Measurements from ENCODE around the gene WIZ. TPM values are rescaled to one million over a fixed set of nuclear protein-coding genes. Genes with fewer than 3 reads are reported as not detected.

The WIZ gene
- total RNA-seq, 2 donors from 2014 or later, result 22.4 to 44.2 TPM

DNA sequence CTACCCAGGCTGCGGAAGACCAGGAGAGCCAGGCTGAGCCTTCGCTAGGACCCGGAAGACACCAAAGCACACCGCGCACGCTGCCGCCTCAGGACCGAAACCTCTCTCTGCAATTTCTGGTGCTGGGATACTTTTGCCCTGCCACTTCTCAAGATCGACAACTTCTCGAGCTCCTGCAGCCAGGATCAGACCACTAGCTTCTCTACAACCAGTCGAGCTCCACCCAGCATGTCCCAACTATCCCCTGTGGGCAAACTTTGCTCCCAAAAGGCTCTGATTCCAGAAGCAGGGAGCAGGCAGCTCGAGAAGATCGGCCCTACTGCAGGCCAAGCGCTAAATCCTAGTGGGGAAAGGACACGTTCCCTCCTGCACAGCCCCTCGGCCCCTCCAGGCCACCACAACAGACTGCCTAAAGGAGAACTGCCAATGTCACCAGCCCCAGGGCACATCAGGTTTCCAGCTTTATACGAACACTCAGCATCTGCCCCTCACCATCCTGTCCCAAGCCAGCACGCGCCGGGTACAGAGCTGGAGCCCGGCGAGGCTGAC, 71.1 kb downstream of the WIZ start:
- DNase-seq (ENCODE audit: low spot score), result no peak
- Histone ChIP-seq H3K9me3 (no peaks in the 10 kb centered on the region), H3K4me3 (peak overlapping the region; percentile 95 to 99), H3K27ac (peak overlapping the region; percentile 98 to 99), H3K27me3 (no peaks in the 10 kb centered on the region), H3K4me1 (peaks cover 0 to 54% of the 10 kb centered on the region in 2 donors), H3K36me3 (no peaks in the 10 kb centered on the region)
- TF ChIP-seq, protein P1, sequence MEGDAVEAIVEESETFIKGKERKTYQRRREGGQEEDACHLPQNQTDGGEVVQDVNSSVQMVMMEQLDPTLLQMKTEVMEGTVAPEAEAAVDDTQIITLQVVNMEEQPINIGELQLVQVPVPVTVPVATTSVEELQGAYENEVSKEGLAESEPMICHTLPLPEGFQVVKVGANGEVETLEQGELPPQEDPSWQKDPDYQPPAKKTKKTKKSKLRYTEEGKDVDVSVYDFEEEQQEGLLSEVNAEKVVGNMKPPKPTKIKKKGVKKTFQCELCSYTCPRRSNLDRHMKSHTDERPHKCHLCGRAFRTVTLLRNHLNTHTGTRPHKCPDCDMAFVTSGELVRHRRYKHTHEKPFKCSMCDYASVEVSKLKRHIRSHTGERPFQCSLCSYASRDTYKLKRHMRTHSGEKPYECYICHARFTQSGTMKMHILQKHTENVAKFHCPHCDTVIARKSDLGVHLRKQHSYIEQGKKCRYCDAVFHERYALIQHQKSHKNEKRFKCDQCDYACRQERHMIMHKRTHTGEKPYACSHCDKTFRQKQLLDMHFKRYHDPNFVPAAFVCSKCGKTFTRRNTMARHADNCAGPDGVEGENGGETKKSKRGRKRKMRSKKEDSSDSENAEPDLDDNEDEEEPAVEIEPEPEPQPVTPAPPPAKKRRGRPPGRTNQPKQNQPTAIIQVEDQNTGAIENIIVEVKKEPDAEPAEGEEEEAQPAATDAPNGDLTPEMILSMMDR (IDR thresholded peaks at IDR 0.05), result no peak

DNA sequence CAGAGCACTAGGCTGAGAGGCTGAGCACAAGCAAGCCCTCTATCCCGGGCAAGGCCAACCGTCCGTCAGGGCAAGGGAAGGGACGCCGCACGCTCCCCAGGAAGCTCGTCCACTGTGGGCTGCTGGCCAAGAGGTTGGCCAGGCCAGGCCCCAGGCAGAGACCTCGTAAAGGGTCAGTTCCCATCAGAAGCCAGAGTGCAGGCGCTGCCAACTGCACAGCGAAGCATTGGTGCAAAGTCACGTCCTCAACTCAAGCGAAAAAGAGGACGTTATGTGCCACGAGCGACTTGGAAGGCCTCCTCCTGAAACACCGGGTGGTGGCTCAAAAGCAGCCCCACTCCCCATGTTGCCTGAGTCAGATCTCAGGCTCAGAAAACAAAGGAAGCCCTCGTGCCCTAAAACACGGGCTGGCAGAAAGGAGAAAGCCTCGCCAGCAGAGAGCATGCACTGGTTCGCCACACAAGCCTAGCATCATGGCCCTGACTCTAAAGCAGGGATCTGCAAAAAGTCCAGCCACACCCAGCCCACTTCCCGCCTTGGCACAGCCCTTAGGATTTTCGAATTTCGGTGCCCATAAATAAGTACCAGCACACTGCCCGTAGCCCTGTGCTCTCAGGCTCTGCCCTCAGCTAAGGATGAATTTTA, 74.8 kb downstream of the WIZ start:
- Histone ChIP-seq H3K27ac (peak overlapping the region; percentile 68 to 77), H3K27me3 (no peaks in the 10 kb centered on the region), H3K9me3 (no peaks in the 10 kb centered on the region), H3K4me3 (no peak overlapping the region), H3K4me1 (peaks cover 0 to 65% of the 10 kb centered on the region in 2 donors), H3K36me3 (peaks cover 33% of the 10 kb centered on the region)
- peak; percentile 70 for DNase-seq (ENCODE audit: low spot score)
- TF ChIP-seq, protein P1 (IDR thresholded peaks at IDR 0.05), result no peak

DNA sequence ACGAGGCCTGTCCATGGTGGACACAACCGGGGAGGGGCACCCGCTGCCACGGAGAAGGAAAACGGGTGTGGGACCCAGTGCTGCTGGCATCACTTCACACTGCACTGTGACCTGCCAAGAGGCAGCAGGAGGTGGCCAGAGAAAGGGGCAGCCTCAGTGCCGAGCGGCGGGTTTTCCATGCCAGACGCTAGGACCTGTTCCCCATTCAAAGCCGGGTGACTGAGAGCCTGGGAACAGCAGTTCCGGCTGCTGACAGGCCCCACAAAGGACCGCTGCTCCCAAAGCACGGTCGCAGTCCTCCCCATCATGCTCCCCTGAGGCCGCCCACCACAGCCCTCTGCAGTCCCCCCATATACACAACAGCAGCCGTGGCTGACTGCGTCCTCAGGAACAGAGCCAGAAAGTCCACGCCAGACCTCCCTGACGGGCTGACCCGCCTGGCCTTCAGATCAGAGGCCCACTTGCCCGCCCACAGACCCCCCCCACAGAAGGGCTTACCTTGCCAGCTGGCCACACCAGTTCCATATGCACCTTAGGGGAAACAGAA, 75.6 kb downstream of the WIZ start:
- no peaks in the 10 kb centered on the region for H3K9me3 ChIP-seq
- no peak overlapping the region for H3K4me3 ChIP-seq
- H3K36me3 ChIP-seq, result peaks cover 40% of the 10 kb centered on the region
- peaks cover 0 to 65% of the 10 kb centered on the region in 2 donors for H3K4me1 ChIP-seq
- TF ChIP-seq, protein P1 (IDR thresholded peaks at IDR 0.05), result no peak
- no peak for DNase-seq (ENCODE audit: low spot score)
- H3K27ac ChIP-seq, result peak overlapping the region; percentile 68 to 77
- H3K27me3 ChIP-seq, result no peaks in the 10 kb centered on the region

DNA sequence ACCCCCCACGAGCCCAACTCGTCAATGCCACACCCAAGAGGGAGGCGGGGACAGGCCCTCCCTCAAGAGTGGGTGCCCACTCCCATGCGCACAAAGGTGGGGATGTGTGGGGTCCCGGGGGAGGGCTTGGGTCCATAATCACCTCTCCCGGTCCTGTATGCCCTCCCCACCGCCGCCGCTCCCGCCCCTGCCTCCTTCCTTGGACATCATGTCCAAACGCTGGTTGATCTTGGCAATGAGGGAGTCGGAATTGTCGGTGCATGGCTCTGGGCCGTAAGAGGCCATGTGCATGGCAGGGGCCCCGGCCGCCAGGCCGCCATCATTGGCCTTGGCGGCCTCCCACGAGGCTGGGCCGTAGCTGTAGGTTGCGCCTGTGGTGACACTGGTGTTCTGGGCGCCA, 76.1 kb downstream of the WIZ start:
- no peaks in the 10 kb centered on the region for H3K27me3 ChIP-seq

DNA sequence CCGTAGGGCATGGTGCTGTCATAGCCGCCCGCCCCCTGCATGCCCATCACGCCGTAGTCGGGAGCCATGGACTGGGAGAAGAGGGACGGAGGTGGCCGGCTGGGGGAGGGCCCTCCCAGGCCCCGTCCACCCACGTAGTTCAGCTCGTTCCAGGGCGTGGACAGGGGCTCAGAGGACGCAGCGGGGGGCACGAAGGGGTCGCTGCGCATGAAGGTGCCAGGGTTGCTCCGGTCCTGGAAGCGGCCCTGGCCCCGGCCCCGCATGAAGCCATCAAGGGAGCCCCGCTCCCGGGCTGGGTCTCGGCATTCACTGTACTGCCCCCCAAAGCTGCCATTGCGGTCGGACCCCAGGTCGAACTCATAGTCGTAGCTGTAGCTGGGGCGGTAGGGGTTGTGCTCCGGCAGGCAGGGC, 76.9 kb downstream of the WIZ start:
- TF ChIP-seq, protein P1 (IDR thresholded peaks at IDR 0.05), result no peak
- DNase-seq (ENCODE audit: low spot score), result no peak
- Histone ChIP-seq H3K4me3 (no peak overlapping the region), H3K27ac (no peak overlapping the region), H3K9me3 (no peaks in the 10 kb centered on the region), H3K36me3 (peaks cover 53% of the 10 kb centered on the region), H3K4me1 (peaks cover 0 to 64% of the 10 kb centered on the region in 2 donors), H3K27me3 (no peaks in the 10 kb centered on the region)

More for the DNA sequence above, 76.1 kb downstream of the WIZ start:
- DNase-seq (ENCODE audit: low spot score), result no peak
- no peaks in the 10 kb centered on the region for H3K9me3 ChIP-seq
- H3K4me1 ChIP-seq, result peaks cover 0 to 65% of the 10 kb centered on the region in 2 donors
- H3K36me3 ChIP-seq, result peaks cover 45% of the 10 kb centered on the region
- peak overlapping the region in 1 of 2 donors; percentile 77 for H3K27ac ChIP-seq
- TF ChIP-seq, protein P1 (IDR thresholded peaks at IDR 0.05), result no peak
- H3K4me3 ChIP-seq, result no peak overlapping the region

Data from right atrium auricular region (tissue), 2 donors.